NCI-H82 treated with DMSO at 0.1 percent for 48 hours (cell line): ENCODE measurements around the gene ERAL1.
"Not testable (repeated sequence)": the region's sequence is repeated elsewhere in the genome, so short reads cannot be mapped to it uniquely, and the experiment has no call there.

Source experiments
- DNase-seq: peaks from one replicate; lab custom pipeline; 2025; ENCODE audit not compliant: unreplicated experiment; lab: John Stamatoyannopoulos, UW

Gene ERAL1

DNA sequence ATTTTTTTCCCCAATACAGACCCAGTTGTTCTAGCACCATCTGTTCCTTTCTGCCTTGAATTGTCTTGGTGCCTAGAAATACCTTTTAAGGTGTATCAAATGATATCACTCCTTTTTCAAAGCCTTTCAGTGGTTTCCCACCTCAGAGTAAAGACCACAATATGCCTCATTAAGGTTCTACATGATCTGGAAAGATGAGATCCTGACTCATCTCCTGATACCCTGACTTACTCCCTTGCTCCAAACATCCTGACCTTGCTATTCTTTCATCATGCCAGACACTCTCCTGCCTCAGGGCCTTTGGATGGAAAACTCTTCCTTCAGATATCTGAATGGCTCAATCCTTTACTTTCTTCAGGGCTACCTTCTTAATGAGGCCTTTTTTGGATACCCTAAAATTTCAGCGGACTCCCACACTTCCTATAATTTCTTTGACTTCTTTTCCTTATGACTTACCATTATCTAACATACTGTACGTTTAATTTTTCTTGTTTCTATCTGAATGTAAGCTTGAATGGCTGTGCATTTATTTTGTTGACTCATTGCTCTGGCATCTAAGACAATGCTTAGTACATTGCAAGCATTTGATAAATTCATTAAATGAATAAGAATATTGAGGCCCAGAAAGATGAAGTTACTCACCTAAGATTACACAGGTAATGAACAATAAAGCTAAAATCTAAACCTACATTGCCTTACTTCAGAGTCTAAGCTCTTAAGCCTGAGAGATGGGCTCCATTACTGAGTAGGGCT, 23.5 kb downstream of the ERAL1 start:
- no peak for DNase-seq

GRCh38 chr17:28878981-28879380, 24.2 kb downstream of the ERAL1 start:
- peak; percentile 10 for DNase-seq

DNA sequence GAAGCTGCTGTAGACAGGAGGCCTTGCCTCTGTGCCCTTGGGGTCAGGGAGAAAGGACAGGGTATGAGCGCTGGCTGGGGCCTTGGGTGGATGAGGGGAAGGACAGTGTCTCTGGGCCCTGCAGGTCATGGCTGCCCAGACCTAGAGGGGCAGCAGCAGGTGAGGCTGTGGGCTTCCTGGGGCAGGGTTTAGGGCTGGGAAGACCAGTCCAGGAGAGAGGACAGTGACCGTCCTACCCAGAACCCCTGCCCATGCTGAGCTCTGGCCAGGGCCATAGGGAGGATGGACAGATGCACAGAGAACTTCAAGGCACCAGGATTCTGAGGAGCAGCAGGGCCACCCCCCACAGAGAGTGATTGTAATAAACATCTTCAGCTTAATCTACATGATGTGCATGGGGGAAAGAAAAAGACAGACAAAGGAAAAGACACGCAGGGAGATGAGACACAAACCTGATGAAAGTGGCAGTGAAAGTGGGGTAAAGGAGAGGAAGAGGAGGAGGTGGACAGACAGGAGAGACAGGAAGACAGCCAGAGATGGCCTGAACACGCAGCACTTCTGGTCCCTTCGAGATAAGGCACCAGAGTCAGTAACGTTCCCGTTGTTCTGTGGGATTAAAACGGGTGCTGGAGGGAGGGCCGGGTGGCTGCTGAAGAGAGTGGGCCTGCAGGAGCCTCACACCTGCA, 25.2 kb downstream of the ERAL1 start:
- no peak for DNase-seq

- no peak for DNase-seq
Observed at GRCh38 chr17:28880572-28880945, 25.7 kb downstream of the ERAL1 start.

DNA sequence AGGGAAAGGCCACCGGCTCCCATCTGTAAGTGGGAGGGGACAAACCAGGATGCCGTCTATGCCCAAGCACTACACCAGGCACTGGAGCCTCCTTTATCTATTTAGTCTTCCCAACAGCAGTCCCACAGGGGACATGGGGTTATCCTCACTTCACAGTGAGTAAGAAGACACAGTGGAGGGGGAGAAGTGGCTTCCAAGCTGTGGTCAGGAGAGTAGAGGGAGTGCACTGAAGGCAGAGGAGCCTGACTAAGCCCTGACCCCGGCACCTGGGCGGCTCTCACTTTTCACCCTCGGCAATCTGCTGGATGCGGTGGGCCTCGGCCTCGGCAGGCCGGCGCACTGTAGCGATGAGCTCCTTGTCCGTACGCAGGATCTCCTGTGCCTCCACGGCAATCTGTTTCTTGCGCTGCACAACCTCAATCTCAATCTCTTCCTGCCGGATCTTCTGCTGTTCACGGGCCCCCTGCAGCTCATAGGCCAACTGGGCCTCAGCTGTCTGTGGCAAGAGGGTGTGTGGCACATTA, 26.8 kb downstream of the ERAL1 start:
- no peak for DNase-seq

- no peak for DNase-seq
Observed at GRCh38 chr17:28882154-28882895, 27.5 kb downstream of the ERAL1 start.

DNA sequence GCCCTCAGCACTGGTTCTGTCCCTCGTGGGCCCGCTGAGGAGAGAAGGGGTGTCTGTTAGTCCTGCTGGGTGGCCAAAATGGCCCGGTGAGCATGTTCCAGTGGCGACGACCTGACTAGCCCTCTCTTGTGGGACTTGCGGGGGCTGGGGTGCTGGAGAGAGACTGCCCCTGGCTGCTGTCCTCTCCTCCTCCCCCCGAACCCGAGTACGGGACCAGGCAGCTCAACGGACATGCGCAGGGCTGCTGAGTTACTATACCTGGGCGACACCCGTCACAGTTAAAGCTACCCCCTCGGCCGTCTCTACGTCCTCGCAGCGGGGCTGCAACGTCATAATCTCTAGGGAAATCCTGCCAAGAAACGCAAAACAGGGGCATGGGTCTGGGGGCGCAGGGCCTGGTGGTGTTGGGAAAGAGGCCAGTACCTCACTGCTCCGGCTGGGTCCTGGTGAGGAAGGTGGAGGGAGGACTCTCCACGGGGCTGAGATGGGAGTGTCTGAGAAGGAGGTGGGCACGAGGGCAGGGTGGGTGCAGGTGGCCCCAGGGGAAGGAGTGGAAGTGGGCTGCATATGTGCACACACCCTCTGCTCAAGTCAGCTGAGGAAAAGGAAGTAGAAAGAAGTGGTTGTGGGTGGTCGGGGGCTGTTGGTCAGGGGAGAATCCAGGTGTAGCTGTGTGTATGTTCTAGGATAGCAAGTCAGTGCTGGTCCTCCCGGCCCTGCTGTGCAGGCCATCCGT, 29.3 kb downstream of the ERAL1 start:
- DNase-seq: no peak

- DNase-seq: no peak
Observed at GRCh38 chr17:28885363-28885762, 30.5 kb downstream of the ERAL1 start.

GRCh38 chr17:28885951-28886350, 31.1 kb downstream of the ERAL1 start:
- DNase-seq: no peak

GRCh38 chr17:28887871-28888471, 33.2 kb downstream of the ERAL1 start:
- no peak for DNase-seq

- DNase-seq: no peak
Observed at GRCh38 chr17:28888832-28889231, 34.0 kb downstream of the ERAL1 start.

- no peak for DNase-seq
Observed at GRCh38 chr17:28889996-28890395, 35.2 kb downstream of the ERAL1 start.

DNA sequence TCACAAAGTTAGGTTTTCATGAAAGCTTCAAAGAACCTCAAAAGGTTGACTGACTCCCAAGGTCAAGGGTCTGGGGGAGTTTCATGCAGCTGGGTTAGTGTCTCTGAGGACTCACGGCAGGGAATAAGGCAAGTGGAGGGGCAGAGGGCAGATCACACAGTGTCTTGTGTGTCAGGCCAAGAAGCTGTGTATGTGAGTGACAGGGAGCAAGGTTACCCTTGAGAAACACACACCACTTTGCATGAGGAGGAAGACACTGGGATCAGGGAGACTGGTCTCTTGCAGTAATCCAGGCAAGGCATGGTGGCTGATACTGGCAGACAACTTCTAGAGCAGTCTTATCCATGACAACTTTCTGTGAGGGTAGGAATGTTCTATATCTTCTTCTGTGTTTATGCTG, 36.4 kb downstream of the ERAL1 start:
- no peak for DNase-seq

DNA sequence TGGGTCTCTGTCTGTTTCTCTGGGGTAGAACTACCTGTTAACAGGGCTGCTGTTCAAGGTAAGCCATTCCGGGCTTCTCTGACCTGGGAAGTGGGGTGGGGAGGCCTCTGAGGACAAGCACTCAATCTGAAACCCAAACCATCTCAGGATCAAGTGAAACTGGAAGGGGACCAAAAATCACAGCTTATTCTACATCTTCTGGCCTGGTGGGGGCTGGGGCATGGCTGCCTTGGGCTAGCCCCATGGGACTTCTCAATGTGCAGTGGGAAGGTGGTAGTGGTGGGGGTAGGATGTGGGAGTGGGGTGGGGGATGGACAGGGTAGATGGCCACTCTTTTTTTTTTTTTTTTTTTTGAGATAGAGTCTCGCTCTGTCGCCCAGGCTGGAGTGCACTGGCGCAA, 37.2 kb downstream of the ERAL1 start:
- no peak for DNase-seq

DNA sequence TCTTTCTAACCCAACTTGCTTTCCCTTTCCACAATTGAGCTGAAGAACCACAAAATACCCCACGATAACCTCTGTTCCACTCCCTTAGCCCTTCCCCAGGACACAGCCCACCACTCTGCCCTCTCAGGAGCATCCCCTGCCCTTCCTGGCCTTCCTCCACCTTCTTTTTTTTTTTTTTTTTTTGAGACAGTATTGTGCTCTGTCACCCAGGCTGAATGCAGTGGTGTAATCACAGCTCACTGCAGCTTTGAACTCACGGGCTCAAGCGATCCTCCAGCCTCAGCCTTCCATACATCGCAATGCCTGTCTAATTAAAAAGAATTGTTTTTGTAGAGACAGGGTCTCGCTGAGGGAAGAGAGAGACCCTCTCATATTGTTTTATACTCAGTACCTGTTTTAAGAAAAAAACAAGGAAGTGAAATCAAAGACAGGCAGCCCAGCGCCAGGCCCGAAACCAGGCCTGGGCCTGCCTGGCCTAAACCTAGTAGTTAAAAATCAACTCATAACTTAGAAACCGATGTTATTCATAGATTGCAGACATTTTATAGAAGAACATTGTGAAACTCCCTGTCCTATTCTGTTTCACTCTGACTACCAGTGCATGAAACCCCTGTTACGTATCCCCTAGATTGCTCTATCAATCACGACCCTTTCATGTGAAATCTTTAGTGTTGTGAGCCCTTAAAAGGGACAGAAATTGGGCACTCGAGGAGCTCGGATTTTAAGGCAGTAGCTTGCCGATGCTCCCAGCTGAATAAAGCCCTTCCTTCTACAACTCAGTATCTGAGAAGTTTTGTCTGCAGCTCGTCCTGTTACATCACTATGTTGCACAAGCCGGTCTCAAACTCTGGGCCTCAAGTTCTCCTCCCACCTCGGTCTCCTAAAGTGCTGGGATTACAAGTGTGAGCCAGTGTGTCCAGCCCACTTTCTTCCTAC, 38.7 kb downstream of the ERAL1 start:
- DNase-seq: not testable (repeated sequence)

DNA sequence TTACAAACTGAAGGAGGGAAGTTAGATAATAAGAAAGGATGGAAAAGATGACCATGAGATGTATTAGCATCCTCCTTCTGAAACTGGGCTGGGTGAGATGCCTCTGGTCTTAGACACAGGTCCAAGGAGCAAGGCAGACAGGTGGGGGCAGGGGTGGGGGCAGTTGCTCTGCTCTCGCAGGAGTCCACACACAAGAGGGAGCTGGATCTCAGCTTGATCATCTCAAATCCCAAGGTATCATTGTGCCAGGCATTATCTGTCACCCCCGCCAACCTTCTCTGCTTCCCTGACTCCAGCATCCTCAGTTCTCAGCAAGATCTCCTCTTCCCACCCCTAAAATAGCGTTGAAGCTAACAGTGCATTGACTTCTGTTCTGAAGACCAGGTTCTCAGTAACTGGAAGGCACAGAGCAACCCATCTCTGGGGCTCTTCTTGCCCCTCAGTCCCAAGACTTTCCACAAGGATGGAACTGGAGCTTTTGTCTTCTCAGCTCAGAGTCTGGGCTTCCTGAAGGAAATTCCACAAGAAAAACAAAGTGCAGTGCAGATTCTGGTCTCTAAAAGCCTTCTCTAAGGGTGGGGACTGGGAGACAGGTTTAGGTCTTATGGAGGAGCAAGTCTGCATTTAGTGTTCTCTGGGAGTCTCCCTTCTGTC, 41.1 kb downstream of the ERAL1 start:
- no peak for DNase-seq

GRCh38 chr17:28896491-28896883, 41.7 kb downstream of the ERAL1 start:
- DNase-seq: no peak

DNA sequence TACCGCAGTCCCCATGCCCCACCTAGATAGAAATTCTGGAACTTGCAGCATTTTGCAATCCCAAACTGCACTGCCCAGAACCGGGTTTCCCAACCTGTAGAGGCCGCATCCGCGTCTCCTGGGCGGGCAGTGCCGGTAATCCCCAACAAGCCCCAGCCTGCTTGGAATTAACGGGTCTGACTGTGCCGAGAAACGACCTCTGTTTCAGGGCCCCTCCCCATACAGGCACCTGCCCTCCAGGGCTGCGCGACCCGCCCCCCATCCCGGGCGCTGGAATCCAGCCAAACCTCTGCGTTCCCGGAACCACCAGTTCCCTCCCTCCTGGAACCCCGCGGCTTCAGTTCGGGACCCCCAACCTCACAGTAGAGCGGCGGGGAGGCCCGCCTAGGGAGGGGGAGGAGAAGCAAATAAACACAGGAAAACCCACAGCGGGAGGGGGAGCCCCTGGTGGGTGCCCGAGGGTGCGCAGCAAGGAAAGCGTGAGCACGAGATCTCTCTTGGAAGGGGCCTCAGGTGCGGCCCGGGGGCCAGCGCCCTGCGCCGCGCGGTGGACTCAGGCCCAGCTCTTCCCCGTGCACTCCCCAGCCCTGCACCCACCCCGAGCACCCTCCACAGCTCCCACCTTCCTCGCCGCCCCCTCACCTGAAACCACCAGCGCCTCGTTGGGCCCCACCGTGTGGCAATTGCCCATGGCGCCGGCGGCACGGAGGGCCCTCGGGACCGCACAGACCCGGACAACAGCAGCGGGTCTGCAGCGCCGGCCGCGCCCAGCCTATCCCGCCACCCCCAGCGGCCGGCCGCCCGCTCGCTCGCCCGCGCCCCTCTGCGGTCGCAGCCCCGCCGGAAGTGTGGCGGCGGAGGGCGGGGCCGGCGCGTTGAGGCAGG, 42.3 kb downstream of the ERAL1 start, which contains the start of gene FLOT2:
Gene FLOT2 (minus strand): TSS at position 850 of the 885 bp plus-strand sequence. CDS start 159 bp downstream, at position 691.
- peak; percentile 43 for DNase-seq
